Endothelial cell (in vitro differentiated cells): ENCODE data around the gene DCAF5. TPM values are rescaled to one million over a fixed set of nuclear protein-coding genes. Genes with fewer than 3 reads are reported as not detected.

Experiments used
- DNase-seq: peaks from one replicate; pipeline ENCODE4 v3.0.0; 2021; ENCODE audit warnings: low spot score
- H3K27ac Mint-ChIP-seq: one replicate; pipeline ENCODE4 v1.8.0; 2021; ENCODE audit warnings: mixed read lengths, inconsistent platforms; ENCODE audit not compliant: unreplicated experiment
- H3K27me3 Mint-ChIP-seq: one replicate; pipeline ENCODE4 v1.8.0; 2021; ENCODE audit warnings: mild to moderate bottlenecking, moderate library complexity, mixed read lengths, inconsistent platforms; ENCODE audit not compliant: unreplicated experiment
- H3K36me3 Mint-ChIP-seq: one replicate; pipeline ENCODE4 v1.8.0; 2021; ENCODE audit warnings: mild to moderate bottlenecking, low read depth, mixed read lengths, inconsistent platforms; ENCODE audit not compliant: unreplicated experiment
- H3K4me1 Mint-ChIP-seq: one replicate; pipeline ENCODE4 v1.8.0; 2021; ENCODE audit warnings: mild to moderate bottlenecking, mixed read lengths, inconsistent platforms; ENCODE audit not compliant: unreplicated experiment
- H3K4me3 Mint-ChIP-seq: one replicate; pipeline ENCODE4 v1.8.0; 2021; ENCODE audit warnings: mild to moderate bottlenecking, mixed read lengths, inconsistent platforms; ENCODE audit not compliant: unreplicated experiment
- H3K9me3 Mint-ChIP-seq: one replicate; pipeline ENCODE4 v1.8.0; 2021; ENCODE audit warnings: mixed read lengths, inconsistent platforms; ENCODE audit not compliant: unreplicated experiment
- total RNA-seq: library from RNA; stranded (reverse); fragmentation: NEBNext Ultra II Directional; extraction: Animal tissue kit (Norgen Biotek cat#: 25700); gene quantifications from one replicate; pipeline ENCODE4 v1.2.1, GENCODE V29; 2021; ENCODE audit not compliant: unreplicated experiment
- TF ChIP-seq, protein P1 (sequence below): fragments of 200-600 bp; sonication (generic); IDR thresholded peaks from one replicate; pipeline ENCODE4 v1.5.0; 2021; ENCODE audit warnings: antibody characterized with exemption; ENCODE audit not compliant: unreplicated experiment

The DCAF5 gene
- total RNA-seq, 1 donor from 2014 or later: 72.0 TPM

DNA sequence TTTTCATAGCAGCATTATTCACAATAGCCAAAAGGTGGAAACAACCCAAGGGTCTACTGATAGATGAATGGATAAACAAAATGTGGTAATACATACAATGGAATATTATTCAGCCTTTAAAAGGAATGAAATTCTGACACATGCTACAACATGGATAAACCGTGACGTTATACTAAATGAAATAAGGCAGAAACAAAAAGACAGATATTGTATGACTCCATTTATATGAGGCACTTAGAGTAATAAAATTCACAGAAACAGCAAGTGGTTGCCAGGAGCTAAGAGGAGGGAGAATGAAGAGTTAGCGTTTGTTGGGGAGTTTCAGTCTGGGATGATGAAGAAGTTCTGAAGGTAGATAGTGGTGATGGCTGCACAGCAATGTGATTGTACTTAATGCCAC, 76.6 kb downstream of the DCAF5 start:
- H3K27ac Mint-ChIP-seq: no peak overlapping the region
- peaks cover 19% of the 10 kb centered on the region for H3K4me1 Mint-ChIP-seq
- no peaks in the 10 kb centered on the region for H3K27me3 Mint-ChIP-seq
- no peak for DNase-seq
- TF ChIP-seq, protein P1, sequence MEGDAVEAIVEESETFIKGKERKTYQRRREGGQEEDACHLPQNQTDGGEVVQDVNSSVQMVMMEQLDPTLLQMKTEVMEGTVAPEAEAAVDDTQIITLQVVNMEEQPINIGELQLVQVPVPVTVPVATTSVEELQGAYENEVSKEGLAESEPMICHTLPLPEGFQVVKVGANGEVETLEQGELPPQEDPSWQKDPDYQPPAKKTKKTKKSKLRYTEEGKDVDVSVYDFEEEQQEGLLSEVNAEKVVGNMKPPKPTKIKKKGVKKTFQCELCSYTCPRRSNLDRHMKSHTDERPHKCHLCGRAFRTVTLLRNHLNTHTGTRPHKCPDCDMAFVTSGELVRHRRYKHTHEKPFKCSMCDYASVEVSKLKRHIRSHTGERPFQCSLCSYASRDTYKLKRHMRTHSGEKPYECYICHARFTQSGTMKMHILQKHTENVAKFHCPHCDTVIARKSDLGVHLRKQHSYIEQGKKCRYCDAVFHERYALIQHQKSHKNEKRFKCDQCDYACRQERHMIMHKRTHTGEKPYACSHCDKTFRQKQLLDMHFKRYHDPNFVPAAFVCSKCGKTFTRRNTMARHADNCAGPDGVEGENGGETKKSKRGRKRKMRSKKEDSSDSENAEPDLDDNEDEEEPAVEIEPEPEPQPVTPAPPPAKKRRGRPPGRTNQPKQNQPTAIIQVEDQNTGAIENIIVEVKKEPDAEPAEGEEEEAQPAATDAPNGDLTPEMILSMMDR: no peak
- H3K9me3 Mint-ChIP-seq: no peaks in the 10 kb centered on the region
- no peak overlapping the region for H3K4me3 Mint-ChIP-seq
- peaks cover 41% of the 10 kb centered on the region for H3K36me3 Mint-ChIP-seq

DNA sequence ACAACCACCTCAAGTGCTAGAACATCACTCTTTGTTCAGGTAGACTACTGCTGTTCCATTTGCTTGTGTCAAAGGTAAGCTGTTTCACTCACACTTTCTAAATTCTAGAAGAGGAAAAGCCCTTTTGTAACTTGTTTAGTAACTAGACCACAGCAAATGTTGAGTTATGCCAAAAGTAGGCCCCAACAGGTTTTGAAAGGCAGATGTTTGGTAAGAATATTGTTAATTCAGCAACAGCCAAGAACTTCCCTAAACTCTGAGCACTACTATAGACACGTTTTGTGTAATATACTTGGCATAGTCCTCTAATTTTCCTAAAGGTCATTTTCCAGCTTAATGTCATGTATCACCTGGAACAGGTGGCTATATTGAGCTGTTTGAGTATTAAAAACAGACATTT, 79.0 kb downstream of the DCAF5 start:
- Mint-ChIP-seq H3K36me3 (peaks cover 41% of the 10 kb centered on the region), H3K27ac (no peak overlapping the region), H3K4me1 (peaks cover 6% of the 10 kb centered on the region), H3K27me3 (no peaks in the 10 kb centered on the region), H3K4me3 (no peak overlapping the region), H3K9me3 (no peaks in the 10 kb centered on the region)
- DNase-seq: no peak
- TF ChIP-seq, protein P1: no peak

DNA sequence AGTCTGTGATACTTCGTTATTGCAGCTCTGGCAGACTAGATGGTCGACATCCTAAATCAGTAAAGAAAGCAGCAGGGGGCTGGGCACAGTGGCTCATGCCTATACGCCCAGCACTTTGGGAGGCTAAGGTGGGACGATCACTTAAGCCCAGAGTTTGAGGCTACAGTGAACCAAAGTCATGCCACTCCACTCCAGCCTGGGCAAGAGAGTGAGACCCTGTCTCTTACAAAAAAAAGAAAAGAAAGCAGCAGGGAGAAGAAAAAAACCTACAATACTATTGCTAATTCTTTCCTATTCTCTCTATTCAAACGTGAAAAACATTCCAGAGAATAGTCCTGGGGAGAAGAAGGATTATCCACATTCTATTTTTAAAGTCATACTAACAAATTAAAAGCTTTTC, 79.5 kb downstream of the DCAF5 start:
- TF ChIP-seq, protein P1: no peak
- Mint-ChIP-seq H3K27ac (no peak overlapping the region), H3K27me3 (no peaks in the 10 kb centered on the region), H3K9me3 (no peaks in the 10 kb centered on the region), H3K4me1 (peaks cover 2% of the 10 kb centered on the region), H3K36me3 (peaks cover 38% of the 10 kb centered on the region), H3K4me3 (no peak overlapping the region)
- no peak for DNase-seq

DNA sequence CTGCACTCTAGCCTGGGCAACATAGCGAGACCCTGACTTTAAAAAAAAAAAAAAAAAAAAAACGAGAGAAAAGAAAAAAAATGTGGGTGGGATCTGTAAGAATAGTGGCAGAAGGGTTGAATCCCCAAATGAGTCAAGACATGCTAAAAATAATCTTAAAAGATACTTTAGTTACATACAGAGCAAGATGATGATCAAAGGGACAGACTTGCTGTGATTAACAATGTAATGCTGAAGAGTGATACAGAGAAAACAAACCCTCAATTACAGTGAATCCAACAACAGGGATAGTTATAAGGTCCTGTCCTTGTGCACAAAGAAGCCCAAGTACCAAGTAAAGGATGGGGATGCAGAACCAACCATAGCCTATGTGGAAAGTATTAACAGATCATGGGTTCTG, 80.3 kb downstream of the DCAF5 start:
- TF ChIP-seq, protein P1: no peak
- no peaks in the 10 kb centered on the region for H3K9me3 Mint-ChIP-seq

DNA sequence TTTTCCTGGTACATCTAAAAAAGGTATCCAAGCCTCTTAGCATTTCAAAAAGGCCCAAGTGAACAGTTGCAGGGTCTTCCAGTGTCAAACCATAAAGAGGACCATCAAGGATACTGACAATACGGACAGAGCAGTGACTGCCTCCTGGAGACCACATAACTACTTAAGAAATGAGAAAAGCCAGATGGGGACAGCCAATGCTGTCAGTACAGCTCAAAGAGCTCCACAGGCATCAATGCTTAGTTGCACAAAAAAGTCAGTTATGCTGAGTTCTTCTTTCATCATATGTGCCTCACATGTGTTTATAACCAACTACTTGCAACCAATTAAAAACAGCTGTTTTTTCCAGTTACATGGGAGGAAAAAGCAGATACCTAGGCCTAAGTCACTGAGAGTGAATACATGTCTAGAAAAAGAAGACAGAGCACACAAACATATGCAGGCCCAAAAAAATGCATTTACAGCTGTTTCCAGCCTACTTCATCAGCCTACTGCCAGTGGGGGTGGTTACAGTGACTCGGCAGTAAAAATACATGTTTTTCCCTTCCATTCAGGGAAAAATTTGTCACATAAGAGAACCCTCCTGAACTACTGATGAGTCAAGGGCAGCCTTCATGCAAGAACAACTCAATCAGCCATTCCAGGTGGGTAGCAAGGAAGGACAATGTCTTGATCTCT, 84.0 kb downstream of the DCAF5 start:
- Mint-ChIP-seq H3K27ac (no peak overlapping the region), H3K27me3 (no peaks in the 10 kb centered on the region), H3K9me3 (no peaks in the 10 kb centered on the region), H3K4me3 (no peak overlapping the region), H3K36me3 (peaks cover 22% of the 10 kb centered on the region), H3K4me1 (no peaks in the 10 kb centered on the region)
- TF ChIP-seq, protein P1: no peak
- DNase-seq: no peak

More for the DNA sequence above, 80.3 kb downstream of the DCAF5 start:
- no peaks in the 10 kb centered on the region for H3K27me3 Mint-ChIP-seq
- no peak for DNase-seq
- no peak overlapping the region for H3K27ac Mint-ChIP-seq
- H3K4me3 Mint-ChIP-seq: no peak overlapping the region
- no peaks in the 10 kb centered on the region for H3K4me1 Mint-ChIP-seq
- H3K36me3 Mint-ChIP-seq: peaks cover 36% of the 10 kb centered on the region
